Activated CD8-positive, alpha-beta memory T cell treated with anti-CD3 and anti-CD28 coated beads for 4 hours (primary cell): Measurements from ENCODE around the gene KRT33A.
A peak's percentile ranks its signal among the peaks of the same experiment; 100 is the strongest.

Experiments used
- DNase-seq, 2 donors: peaks; one replicate each; pipeline ENCODE4 v3.0.0-alpha.2; 2020; ENCODE audit warnings: low read depth in 2 of 2

KRT33A gene

DNA sequence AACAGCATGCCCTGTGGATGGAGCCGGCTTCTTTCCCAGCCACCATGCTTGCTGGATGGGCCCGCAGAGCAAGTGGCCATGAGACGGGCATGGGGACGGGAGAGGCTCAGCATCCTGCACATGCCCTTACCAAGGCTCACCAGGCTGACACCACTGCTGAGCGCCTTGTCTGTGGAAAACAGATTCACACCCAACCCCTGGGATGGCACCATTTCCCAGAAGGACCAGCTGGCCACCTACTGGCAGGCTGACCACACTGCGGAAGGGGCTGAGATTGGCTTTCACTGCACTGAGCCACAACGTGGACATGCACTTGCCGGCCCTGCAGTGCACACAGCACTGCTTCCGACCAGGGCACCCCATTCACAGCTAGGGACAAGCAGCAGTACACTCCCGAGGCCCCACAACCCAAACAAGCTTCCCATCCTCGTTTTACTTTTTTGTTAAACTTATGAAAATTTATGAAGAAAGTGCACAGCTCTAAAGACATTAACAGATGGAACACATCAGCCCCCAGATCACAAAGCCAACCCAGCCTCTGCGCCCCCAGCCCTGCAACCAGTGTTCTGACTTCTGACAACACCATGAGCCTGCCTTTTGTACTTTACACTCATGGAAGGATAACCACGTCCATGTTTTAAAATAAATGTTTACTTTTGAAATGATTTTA, 21.2 kb downstream of the KRT33A start:
- DNase-seq = no peak

DNA sequence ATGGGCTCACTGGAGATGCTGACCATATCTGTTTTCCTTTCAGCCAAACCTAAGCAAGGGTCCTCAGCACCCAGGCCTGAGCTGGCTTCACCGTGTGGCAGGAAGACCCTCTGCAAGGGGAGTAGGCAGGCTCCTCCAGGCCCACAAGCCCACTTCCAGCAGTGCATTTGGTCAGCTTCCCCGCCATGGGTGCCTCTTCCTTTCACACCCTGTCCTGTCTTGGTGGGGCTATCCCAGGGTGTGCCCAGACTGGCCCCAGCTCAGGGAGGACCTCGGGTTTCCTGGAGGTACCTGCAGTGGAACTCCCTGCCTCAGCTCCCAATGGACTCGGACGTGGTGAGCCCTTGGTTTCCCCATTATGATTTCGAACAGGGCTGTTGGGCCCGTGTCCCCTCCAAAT, 22.4 kb downstream of the KRT33A start:
- DNase-seq = no peak

DNA sequence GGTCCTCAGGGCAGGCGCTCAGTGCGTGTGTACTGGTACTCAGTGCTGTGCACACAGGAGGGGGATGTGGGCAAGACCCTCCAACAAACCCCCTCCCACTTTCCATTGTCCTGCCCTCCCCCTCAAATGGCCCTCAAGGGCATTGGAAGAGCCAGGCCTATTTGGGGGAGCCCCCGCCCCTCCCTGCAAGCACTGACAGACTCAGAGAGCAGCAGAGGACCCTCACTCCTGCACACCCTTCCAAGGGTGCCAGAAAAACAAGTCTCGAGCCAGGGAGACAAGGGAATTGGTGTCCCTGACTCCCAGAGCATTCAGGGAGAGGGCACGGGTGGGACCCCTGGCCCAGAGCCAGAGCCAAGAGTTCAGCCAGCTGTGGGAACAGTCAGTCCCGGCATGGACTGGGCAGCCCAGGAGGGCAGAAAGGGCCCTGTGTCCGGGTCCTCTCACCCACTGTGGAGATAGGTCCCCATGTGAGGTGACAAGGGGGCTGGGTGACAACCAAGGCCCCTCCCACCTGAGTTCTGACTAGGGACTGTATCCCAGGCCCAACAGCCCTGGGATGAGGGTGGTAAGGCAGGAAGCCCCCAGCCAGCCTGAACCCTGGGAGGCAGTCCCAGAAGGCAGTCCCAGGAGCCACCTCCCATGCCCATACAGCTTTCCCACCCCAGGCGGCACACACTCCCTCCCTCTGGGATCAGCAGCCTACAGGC, 23.1 kb downstream of the KRT33A start:
- no peak for DNase-seq

DNA sequence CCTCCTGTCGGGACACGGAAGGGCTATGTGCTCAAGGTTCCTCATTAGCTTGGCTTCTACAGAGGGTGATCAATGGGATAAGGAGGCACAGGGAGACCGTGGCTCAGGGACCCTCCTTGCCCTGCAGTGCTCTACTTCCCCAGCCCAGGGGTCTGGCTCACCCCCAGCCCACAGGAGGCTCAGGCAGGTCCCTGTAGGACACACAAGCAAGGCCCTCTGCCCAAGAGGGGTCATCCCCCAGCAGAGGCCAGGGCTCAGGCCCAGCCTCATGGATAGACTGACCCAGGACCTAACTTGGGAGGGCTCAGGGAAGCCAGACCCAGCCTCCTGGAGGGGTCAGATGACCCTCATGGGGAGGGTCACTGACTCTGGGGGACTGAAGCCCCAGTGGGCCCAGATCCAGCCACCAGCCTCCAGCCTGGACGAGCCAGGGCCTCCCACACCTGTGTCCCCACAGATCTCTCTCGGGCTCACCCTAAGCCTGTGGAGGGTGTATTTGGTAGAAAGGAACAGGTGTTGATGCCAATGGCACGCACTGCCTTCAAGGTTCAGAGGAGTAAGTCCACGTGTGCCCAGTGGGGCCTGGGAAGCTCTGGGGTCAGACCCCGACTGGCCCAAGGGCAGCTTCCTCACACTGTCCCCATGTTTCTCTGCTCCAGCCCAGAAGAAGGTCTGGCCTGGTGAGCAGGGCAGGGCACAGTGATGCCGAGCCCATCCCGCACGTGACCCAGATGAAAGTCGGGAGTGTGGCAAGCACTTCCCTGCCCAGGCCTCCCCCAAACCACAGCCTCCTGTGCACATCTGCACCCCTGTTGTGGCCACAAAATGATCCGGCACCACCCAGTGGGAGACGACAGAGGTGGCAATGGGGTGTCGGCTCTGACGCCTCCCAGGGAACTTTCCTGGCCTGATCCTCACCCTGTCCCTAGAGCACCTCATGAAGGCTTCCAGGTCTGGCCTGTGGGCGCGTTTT, 24.2 kb downstream of the KRT33A start:
- no peak for DNase-seq

DNA sequence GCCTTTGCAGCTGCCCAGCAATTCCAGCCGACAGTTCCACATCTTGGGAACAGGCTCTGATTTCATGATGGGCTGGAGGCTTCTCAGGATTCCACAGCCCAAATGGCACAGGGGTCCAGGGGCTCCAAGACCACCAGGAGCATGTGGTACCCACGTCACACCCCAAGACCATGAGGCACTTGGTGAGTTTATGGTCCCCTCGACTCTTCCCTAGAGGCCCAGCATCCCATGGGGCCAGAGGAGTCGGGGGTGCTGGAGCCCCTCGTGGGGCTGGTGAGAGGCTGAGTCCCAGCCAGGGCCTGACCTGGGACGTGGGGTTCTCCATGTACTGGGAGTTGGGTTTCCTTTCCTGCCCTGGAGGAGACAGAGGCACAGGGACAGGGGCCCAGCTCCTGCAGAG, 25.0 kb downstream of the KRT33A start:
- DNase-seq = no peak

DNA sequence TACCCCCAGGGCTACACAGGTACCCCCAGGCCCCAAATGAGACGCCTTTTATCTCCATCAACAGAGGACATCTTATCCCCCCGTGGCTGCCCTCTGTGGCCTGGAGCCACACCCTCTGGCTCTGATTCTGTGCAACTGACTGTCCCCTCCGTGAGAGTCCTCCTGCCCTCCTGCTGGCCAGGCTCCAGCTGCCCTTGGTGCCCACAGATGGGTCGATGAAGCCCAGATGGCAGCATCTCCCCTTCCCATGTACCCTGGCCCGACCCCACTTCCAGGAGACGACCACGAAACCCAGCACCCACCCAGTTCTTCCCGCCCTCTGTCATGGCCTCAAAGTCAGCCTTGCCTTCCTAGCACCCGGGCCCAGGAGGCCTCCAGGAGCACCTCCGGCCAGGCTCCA, 25.5 kb downstream of the KRT33A start:
- no peak for DNase-seq

DNA sequence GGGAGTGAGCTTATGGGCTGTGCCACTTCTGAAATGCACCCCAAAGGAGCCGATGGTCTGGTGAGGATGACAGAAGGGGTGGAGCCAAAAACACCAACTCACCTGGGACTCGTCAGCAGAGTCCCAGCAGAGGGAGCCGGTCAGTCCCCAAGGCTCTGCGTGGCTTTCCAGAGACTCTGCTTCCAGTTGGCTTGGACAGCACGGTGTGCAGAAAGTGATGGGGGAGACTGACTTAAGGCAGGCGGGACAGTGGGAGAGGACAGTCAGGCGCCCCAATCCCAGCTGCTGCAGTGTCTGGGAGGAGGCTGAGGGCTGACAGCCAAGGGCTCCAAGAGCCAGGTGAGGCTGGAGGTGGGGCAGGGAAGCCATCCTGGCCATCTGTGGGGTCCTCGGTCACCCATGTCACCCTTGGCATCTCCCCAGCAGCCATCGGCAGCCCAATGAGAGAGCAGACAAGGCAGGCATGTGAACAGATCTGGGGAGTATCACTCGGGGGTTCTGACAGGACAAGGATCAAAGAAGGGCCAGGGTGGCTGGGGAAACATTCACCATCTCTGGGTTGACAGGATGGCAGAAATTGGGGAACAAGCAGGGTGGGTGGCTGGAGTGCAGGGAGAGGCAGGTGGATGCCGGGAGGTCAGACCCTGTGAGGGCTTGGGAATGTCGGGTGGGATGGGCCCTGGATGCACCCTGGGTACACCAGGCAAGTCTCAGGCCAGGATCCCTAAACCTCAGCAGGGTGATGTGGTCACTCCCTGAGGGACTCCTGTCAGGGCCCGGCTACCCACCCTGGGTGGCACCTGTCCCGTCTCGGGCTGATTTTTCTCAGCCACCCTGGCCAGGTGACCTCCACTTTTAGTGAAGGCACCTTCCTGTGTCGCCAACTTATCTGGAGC, 26.2 kb downstream of the KRT33A start:
- DNase-seq = no peak

DNA sequence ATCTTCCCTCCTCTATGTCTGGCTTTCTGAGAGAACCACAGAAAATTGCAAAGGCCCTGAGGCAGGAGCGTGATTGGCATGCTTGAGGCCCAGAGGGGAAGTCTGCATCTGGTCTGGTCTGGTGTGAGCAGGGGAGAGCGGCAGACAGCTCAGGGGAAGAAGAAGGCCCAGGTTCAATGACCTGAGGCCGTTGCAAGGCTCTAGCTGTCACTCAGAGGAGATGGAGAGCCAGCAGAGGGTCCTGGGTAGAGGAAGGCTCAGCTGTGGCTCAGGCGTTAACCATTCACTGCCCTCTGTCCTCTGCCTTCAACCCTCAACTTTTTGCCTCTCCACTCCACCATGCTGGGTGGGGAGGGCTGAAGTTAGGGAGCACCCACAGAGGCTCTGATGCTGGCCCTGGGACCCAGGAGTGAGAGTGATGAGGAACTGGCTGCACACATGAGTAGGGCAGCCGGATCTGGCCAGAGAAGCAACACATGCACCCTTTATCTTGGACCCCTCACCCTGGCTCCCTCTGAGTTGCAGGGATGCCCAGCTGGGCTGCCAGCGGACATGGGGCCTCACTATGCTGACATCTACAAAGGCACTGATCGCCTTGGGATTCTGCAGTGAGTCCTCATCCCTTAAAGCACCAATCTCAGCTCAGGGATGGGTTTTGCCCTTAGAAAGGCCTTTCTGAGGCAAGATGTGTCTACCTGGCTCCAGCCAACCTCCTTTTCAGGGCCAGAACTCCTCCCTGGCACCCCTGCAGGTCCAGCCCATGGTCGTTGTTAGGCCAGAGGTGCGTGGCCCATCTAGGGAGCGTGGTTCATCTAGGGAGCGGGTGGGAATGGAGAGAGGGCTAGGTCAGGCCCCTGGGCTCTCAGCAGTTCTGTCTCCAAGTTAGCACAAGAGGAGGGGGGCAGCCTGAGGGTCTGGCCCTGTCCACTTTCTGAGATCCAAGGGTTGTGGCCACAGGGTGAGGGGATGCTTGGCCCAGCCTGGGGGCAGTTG, 27.4 kb downstream of the KRT33A start:
- DNase-seq = no peak

DNA sequence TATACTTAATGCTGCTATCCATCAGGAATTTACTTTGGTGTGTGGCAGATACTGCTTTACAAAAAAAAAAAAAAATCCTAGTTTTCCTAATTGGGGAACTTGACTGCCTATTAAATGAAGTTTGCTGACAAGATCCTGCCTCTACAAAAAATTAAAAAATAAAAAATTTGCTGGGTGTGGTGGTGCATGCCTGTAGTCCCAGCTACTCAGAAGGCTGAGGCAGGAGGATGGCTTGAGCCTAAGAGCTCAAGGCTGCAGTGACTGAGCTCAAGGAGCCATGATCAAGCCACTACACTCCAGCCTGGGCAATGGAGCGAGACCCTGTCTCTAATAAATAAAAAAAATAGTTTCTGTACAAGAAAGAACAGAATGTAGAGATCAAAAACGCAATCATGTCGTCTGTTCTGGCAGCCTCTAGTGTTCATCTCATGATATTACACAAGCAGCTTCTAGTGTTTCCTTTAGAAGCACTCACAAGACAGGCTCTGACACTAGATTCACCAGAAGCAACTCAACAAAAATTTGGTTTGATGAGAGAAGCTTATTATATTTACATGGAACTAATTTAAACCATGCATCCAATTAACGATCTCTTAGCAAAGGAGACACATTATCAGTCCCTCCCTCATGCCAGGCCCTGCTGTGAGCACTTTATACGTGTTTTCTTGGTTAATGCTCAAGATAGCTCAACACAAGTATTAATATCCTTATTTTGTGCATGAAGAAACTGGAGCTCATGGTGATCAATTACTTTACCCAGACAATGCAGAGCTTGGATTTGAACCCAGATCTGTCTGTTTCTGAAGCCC, 28.3 kb downstream of the KRT33A start:
- no peak for DNase-seq

DNA sequence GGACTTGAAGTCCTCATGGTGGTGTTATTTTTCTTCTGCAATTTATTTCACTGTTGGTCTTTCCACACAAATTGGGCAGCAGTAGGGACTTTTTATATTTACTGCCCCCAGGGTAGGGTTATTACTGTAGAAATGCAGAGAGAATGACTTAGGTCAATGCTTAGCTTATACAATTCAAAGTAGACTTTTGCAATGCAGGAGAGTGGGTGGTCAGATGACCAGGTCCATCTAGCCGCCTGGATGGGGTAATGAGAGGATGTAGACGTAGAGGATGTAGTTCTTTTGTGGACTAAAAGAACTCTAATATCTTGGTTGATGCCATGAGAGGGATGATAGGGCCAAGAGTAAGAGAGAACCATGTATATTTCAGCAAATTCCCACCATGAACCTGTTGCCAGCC, 32.4 kb downstream of the KRT33A start:
- DNase-seq = no peak

DNA sequence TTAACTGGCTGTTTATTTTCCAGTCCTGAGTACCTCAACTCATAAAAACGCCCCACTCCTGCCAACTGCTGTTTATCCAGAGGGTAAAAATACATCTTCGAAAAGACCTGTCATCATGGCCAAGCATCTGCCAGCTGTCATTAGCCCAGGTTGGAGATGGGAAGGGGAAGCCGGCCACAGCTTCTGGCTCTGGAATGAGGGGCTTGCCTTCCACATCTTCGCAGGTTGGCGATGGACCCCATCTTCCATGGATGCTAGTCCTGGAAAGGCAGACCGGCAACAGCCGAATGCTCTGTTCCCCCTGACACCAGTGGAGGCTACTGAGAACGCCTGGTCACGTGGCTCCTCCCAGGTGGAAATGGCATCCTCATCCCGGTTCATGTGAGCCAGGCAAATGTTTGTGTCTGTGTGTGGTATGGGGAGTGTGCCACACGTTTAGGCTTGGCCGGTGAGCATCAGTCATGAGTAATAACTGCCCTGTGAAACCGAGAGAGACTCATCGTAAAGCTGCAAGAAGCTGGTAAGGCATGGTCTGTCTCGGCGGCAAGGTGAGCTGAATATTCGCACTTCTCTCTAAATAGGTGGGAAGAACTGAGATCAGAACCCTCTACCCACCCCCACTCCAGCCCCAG, 34.7 kb downstream of the KRT33A start:
- DNase-seq = no peak

DNA sequence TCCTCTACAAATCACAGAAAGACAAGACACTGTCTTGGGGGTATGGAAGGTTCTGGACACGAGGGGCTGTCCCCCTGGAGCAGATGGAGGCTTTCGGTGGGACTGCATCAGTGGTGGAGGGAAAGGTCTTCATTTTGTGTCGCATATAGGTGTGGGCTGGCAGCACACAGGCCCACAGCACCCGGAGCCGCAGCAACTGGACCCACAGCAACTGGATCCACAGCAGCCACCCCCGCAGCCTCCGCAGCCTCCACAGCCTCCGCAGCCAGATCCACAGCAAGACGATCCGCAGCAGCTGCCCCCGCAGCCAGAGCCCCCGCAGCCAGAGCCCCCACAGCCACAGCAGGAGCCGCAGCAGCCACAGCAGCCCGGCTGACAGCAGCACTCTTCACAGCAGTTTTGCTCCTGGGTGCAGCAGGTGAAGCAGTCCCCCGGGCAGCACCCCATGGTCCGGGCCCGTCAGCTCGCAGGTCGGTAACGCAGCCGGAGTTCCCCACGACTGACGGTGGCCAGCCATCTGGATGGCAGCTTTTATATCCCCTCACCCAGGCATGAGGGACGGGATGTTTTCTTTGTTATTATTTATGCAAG, 35.3 kb downstream of the KRT33A start, which contains the start of gene KRTAP17-1:
Gene KRTAP17-1, minus strand, starts transcription at position 507 of the 591 bp plus-strand sequence. Its CDS starts 60 bp downstream, at position 447.
- DNase-seq = no peak

DNA sequence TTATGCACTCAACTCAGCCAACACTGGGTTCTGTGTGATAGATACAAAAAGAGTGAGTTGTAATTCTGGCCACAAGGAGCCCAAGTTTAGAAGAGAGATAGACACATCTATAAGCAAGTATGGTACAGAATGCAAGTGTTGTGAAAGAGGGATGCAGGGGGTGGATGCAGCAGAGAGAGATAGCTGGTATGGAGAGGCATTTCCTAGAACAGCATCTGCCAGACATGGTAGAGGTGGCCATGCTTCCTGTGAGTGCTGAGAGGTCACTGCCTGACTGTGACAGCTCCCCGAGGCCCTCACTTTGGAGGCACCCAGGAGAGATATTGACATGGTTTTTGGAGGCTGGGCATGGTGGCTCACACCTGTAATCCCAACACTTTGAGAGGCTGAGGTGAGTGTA, 39.5 kb downstream of the KRT33A start:
- DNase-seq = no peak

DNA sequence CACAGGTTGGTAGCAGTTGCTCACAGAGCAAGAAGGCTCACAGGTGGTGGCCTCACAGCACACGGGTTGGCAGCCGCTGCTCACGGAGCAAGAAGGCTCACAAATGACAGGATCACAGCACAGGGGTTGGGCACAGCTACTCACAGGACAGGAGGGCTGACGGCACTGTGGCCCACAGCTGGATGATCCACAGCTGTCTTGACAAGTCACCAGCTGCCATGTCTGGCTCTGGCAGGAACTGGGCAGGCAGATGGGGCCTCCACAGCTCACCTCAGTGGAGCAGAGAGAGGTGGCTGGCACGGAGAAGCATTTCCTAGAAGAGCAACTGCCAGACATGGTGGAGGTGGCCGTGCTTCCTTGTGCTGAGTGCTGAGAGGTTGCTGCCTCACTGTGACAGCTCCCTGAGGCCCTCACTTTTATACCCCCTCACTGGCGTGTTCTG, 41.7 kb downstream of the KRT33A start, which contains the start of gene KRTAP16-1:
Gene KRTAP16-1, minus strand, starts transcription at position 392 of the 442 bp plus-strand sequence. Its CDS starts 56 bp downstream, at position 336.
- DNase-seq = peak; percentile 4 to 12

DNA sequence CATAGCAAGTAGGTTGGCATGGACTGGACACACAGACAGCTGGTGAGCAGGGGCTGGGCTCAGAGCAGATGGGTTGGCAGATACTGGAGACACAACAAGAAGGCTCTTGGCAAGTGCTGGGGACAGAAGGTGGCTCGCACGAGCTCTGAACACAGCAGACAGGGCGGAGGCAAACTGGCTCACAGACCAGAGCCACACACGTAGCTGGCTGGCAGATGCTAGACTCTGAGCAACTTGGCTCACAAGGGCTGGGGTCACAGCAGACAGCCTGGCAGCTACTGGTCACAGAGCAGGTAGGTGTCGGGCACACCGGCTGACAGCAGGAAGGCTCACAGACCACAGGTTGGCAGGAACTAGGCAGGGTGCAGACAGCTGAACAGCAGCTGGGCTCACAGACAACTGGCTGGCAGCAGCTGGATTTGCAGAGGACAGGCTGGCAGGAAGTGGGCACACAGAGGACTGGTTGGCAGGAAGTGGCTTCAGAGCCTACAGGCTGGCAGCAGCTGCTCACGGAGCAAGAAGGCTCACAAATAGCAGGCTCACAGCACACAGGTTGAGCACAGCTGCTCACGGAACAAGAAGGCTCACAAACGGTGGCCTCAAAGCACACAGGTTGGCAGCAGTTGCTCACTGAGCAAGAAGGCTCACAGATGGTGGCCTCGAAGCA, 42.2 kb downstream of the KRT33A start:
- peak; percentile 32 to 40 for DNase-seq

DNA sequence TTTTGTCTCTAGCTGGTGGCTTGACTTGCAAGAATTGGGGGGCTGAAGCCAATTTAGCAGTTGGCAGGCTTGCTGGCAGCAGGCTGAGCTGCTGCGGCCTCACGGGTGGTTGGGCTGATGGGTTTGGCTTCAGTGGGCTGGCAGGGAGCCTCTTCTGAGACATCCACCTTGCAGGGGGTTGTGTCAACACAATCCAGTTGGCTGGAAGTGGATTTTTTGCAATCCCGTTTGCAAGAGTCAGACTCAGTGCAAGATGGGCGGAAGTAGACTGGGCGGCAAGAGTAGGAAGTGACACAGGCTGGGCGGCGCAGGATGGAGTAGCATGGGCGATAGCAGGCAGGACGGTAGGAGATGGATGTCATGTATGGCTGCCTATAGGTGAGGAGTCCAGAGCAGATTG, 43.0 kb downstream of the KRT33A start:
- no peak for DNase-seq

DNA sequence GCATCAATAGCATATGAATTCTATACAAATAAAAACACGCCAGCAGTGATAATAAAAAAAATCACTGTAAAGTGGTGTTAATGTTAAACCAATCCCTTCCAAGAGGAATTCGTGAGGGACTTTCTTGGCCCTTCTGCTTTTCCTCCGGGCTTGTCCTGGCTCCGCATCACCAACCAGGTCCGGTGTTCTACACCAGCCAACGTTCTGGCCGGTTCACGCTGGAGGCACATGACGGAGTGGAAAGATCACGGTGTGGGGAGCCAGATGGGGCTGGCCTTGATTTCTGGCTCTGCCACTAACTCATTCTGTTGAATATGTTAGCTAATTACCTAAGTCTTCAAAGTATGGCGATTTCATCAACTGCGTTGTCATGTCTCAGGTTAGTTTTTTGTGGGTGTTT, 46.5 kb downstream of the KRT33A start:
- DNase-seq = no peak

DNA sequence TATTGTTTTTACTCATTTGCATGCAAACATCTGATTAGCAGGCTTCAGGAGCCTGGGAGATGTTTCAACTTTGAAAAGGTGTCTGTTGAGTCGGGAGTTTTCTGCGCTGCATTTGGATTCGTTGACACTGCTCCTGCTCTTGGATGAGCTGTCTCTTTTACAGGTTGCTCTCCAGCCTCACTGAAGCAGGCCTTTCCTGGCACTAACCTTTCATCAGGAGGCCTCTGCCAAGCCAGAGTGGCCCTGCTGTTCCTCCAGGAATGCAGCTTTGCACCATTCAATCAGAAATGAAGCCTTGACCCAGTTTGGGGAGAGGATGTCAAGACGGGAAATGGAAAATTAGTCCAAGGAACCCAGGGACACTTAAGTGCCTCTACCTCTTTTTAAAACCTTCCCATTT, 47.6 kb downstream of the KRT33A start:
- no peak for DNase-seq
